Kidney glomerular epithelial cell (primary cell): ENCODE measurements around the gene MRPL12.
"Not testable (repeated sequence)": the region's sequence is repeated elsewhere in the genome, so short reads cannot be mapped to it uniquely, and the experiment has no call there.

Source experiments
- DNase-seq: peaks from one replicate; lab custom pipeline; 2025; lab: John Stamatoyannopoulos, UW

MRPL12 gene

GRCh38 chr17:81716674-81716996 is 13.5 kb downstream of the MRPL12 start:
- no peak for DNase-seq

GRCh38 chr17:81717049-81717765 is 14.0 kb downstream of the MRPL12 start:
- DNase-seq = no peak

GRCh38 chr17:81717766-81718089 is 14.6 kb downstream of the MRPL12 start:
- DNase-seq = no peak

- DNase-seq = no peak
Observed at GRCh38 chr17:81719410-81720266, 16.5 kb downstream of the MRPL12 start.

- no peak for DNase-seq
Observed at GRCh38 chr17:81720267-81721071, 17.3 kb downstream of the MRPL12 start.

- no peak for DNase-seq
Observed at GRCh38 chr17:81722184-81723120, 19.3 kb downstream of the MRPL12 start.

- no peak for DNase-seq
Observed at GRCh38 chr17:81723651-81724209, 20.6 kb downstream of the MRPL12 start.

- no peak for DNase-seq
Observed at GRCh38 chr17:81725439-81725838, 22.3 kb downstream of the MRPL12 start.

- no peak for DNase-seq
Observed at GRCh38 chr17:81726004-81726403, 22.8 kb downstream of the MRPL12 start.

GRCh38 chr17:81727324-81728031 is 24.3 kb downstream of the MRPL12 start:
- no peak for DNase-seq

- DNase-seq = peak; percentile 71
Observed at GRCh38 chr17:81733507-81734404, 30.6 kb downstream of the MRPL12 start.

GRCh38 chr17:81734405-81735263 is 31.5 kb downstream of the MRPL12 start:
- DNase-seq = no peak

GRCh38 chr17:81735264-81736102 is 32.3 kb downstream of the MRPL12 start:
- DNase-seq = peak; percentile 16

- DNase-seq = no peak
Observed at GRCh38 chr17:81737947-81738800, 35.0 kb downstream of the MRPL12 start.

- no peak for DNase-seq
Observed at GRCh38 chr17:81738801-81739393, 35.7 kb downstream of the MRPL12 start.

GRCh38 chr17:81739593-81739992 is 36.4 kb downstream of the MRPL12 start:
- DNase-seq = not testable (repeated sequence)
